ENCODE results near the gene SACM1L. TPM values are rescaled to one million over a fixed set of nuclear protein-coding genes. Genes with fewer than 3 reads are reported as not detected.

SACM1L gene
- total and polyA plus RNA-seq, 2 of the 4 experiments (the other 2 are of a cell fraction), result 19.0 to 40.9 TPM

GRCh38 chr3:45681846-45682245 lies 7.3 kb upstream of the SACM1L start:
- H2BK15ac ChIP-seq (ENCODE audit: low read depth, low read length), result no peak overlapping the region
- H2AK5ac ChIP-seq (ENCODE audit: low read depth, low read length), result no peak overlapping the region
- H4K20me1 ChIP-seq (ENCODE audit: insufficient read depth, low read length), result no peaks in the 10 kb centered on the region
- dilution Hi-C loops (cut with HindIII; ENCODE audit: low sequenced_read_pairs, unreplicated experiment) (no loop called here), in situ Hi-C loops (cut with MboI; ENCODE audit: low sequenced_read_pairs) (no loop called here), intact Hi-C loops (cut with micrococcal nuclease) (no loop called here)
- H2AFZ ChIP-seq (replicated peaks; ENCODE audit: low read length, poor library complexity), result no peak overlapping the region
- no peak overlapping the region for H4K5ac ChIP-seq (ENCODE audit: low read depth, low read length)
- peaks cover 30% of the 10 kb centered on the region for H3K36me3 ChIP-seq (ENCODE audit: control insufficient read depth, insufficient read depth, low read length)
- no peak overlapping the region for H2BK120ac ChIP-seq (ENCODE audit: low read depth, low read length)
- no peak overlapping the region for H2BK20ac ChIP-seq (ENCODE audit: low read depth, low read length)
- DNase-seq (no peak), ATAC-seq (ENCODE audit: low read depth) (no peak)
- no peak overlapping the region for H3K27ac ChIP-seq (ENCODE audit: insufficient read depth, low read length)
- no peak for TF ChIP-seq RCOR1 (IDR thresholded peaks at IDR 0.05; ENCODE audit: insufficient replicate concordance, low read length)
- TF ChIP-seq CHD1 (IDR thresholded peaks at IDR 0.05; ENCODE audit: low read depth, low read length), result no peak
- TF ChIP-seq RAD21 (IDR thresholded peaks at IDR 0.05; ENCODE audit: low read length), result no peak
- TF ChIP-seq NFE2L2 (IDR thresholded peaks at IDR 0.05; ENCODE audit: low read depth, low read length), result no peak
- no peak for TF ChIP-seq MAZ (IDR thresholded peaks at IDR 0.05; ENCODE audit: borderline replicate concordance, low read depth, low read length)
- H3K79me1 ChIP-seq (ENCODE audit: low read depth in 1 of 2, low read length in 2 of 2), result peaks cover 5 to 17% of the 10 kb centered on the region in 2 experiments; a peak in 2 of 4 replicates
- H2AK9ac ChIP-seq (replicated peaks; ENCODE audit: low read depth, low read length, poor library complexity), result no peak overlapping the region
- H3K4me1 ChIP-seq (ENCODE audit: control insufficient read depth, insufficient read depth, low read length), result peaks cover 2% of the 10 kb centered on the region
- CTCF ChIA-PET, result no interaction called here
- no peak overlapping the region for H3K18ac ChIP-seq (ENCODE audit: low read depth, low read length)
- no peak overlapping the region for H2BK5ac ChIP-seq (ENCODE audit: low read depth, low read length, poor library complexity, severe bottlenecking)
- H4K8ac ChIP-seq (ENCODE audit: low read depth in 2 of 2, low read length in 2 of 2), result no peak overlapping the region
- H3K9me1 ChIP-seq (ENCODE audit: insufficient read depth, low read length), result peaks cover 6% of the 10 kb centered on the region
- H3K14ac ChIP-seq (replicated peaks; ENCODE audit: low read depth, low read length), result no peak overlapping the region
- peaks cover 5% of the 10 kb centered on the region for H3K9me3 ChIP-seq (ENCODE audit: control insufficient read depth, insufficient read depth, low read length)
- H3K4me3 ChIP-seq (ENCODE audit: insufficient read depth, low read depth, low read length), result no peak overlapping the region
- H3K56ac ChIP-seq (ENCODE audit: extremely low read depth, insufficient read depth, low read length), result no peak overlapping the region
- H3K4me2 ChIP-seq (ENCODE audit: low read depth, low read length), result no peak overlapping the region
- POLR2A ChIA-PET (ENCODE audit: unreplicated experiment), result no interaction called here
- no peak overlapping the region for H3K4ac ChIP-seq (ENCODE audit: low read depth, low read length)
- WGBS, 2 experiments (ENCODE audit: extremely low coverage in 2 of 2, insufficient read length in 1 of 2), result 100% methylated on average over 1 of the region's 3 CpGs; no CpG with 5 or more reads in 1 of the 2 experiments
- no peaks in the 10 kb centered on the region for H3K27me3 ChIP-seq (ENCODE audit: control insufficient read depth, insufficient read depth, low read length)
- no peak overlapping the region for H3K9ac ChIP-seq (ENCODE audit: low read depth, low read length)
- no TSS peak for BruUV-seq (replicated peaks)
- no peak overlapping the region for H4K91ac ChIP-seq (ENCODE audit: insufficient read depth, low read depth, low read length)
- no peak overlapping the region for H3K23ac ChIP-seq (ENCODE audit: low read depth, low read length)

All from IMR-90 (cell line).